ENCODE results near the gene GEMIN2. TPM values are rescaled to one million over a fixed set of nuclear protein-coding genes. Genes with fewer than 3 reads are reported as not detected.

GEMIN2 gene
- total and polyA plus RNA-seq, 2 donors (not counting 3 experiments of a cell fraction or from before 2014, with no cell fraction given) = 14.3 to 19.5 TPM

GRCh38 chr14:39069923-39070322 lies 44.2 kb upstream of the GEMIN2 start:
- POLR2A ChIA-PET = no interaction called here

GRCh38 chr14:39071096-39071495 lies 43.0 kb upstream of the GEMIN2 start:
- ChIA-PET POLR2A (no interaction called here), CTCF (interaction anchor here (1.0 kb wide), 1 partner anchor 15 kb away, joined by 3 read pairs; no protein-coding TSS in a partner anchor)
- H2AFZ ChIP-seq (ENCODE audit: low read depth, low read length) = no peak overlapping the region
- intact Hi-C loops (cut with micrococcal nuclease) = no loop called here
- peaks cover 3% of the 10 kb centered on the region for H4K20me1 ChIP-seq (replicated peaks; ENCODE audit: control insufficient read depth, extremely low read depth, insufficient read depth, low read length)
- peaks cover 3 to 13% of the 10 kb centered on the region in 2 experiments for H3K36me3 ChIP-seq (ENCODE audit: control insufficient read depth in 2 of 2, extremely low read depth in 1 of 2, insufficient read depth in 2 of 2, low read length in 2 of 2)
- no TSS peak for BruUV-seq (replicated peaks)
- no peak overlapping the region for H3K4me2 ChIP-seq (ENCODE audit: insufficient read depth, low read length)
- dilution Hi-C loops (cut with MboI; ENCODE audit: extremely low pct_ligation_motif_present, low sequenced_read_pairs) = no loop called here
- peaks cover 2% of the 10 kb centered on the region for H3K9me1 ChIP-seq (replicated peaks; ENCODE audit: control insufficient read depth, extremely low read depth, insufficient read depth, low read length)
- TF ChIP-seq MAX (IDR thresholded peaks at IDR 0.05; ENCODE audit: insufficient read depth, insufficient read length) (no peak), EZH2 (IDR thresholded peaks at IDR 0.05; ENCODE audit: borderline replicate concordance, low read depth, low read length, severe bottlenecking) (no peak), FOS (IDR thresholded peaks at IDR 0.05; ENCODE audit: borderline replicate concordance, insufficient read depth, low read length) (no peak), MYC (IDR thresholded peaks at IDR 0.05; ENCODE audit: low read depth, low read length) (no peak)
- no peaks in the 10 kb centered on the region for H3K27me3 ChIP-seq (ENCODE audit: control insufficient read depth in 2 of 2, insufficient read depth in 2 of 2, low read length in 2 of 2)
- DNase-seq (ENCODE audit: low read depth, low spot score) (no peak), FAIRE-seq (no peak)
- H3K79me2 ChIP-seq (ENCODE audit: control insufficient read depth, insufficient read depth, low read length) = no peaks in the 10 kb centered on the region
- H3K27ac ChIP-seq (ENCODE audit: insufficient read depth, low read depth, low read length) = no peak overlapping the region
- H3K9me3 ChIP-seq (replicated peaks; ENCODE audit: control insufficient read depth, insufficient read depth, low read length) = no peaks in the 10 kb centered on the region
- H3K9ac ChIP-seq (replicated peaks; ENCODE audit: extremely low read depth, insufficient read depth, low read length) = no peak overlapping the region
- no peaks in the 10 kb centered on the region for H3K4me1 ChIP-seq (ENCODE audit: control insufficient read depth, extremely low read depth, insufficient read depth, low read length)
- no peak overlapping the region for H3K4me3 ChIP-seq (replicated peaks in 1 of 3; ENCODE audit: insufficient read depth in 1 of 3, low read depth in 1 of 3, low read length in 3 of 3)

More at GRCh38 chr14:39069923-39070322, 44.2 kb upstream of the GEMIN2 start:
- no peak for TF ChIP-seq MAX (IDR thresholded peaks at IDR 0.05; ENCODE audit: insufficient read depth, insufficient read length)
- TF ChIP-seq EZH2 (IDR thresholded peaks at IDR 0.05; ENCODE audit: borderline replicate concordance, low read depth, low read length, severe bottlenecking) = no peak
- TF ChIP-seq GATA2 (IDR thresholded peaks at IDR 0.05; ENCODE audit: insufficient read depth, insufficient read length, low read depth, low read length) = no peak
- no peak for TF ChIP-seq MYC (IDR thresholded peaks at IDR 0.05; ENCODE audit: low read depth, low read length)
- TF ChIP-seq JUN (IDR thresholded peaks at IDR 0.05; ENCODE audit: borderline replicate concordance, insufficient read depth, insufficient read length, low read depth) = no peak
- no peak for TF ChIP-seq POLR2AphosphoS5 (IDR thresholded peaks at IDR 0.05; ENCODE audit: insufficient read depth, low read depth, low read length)
- peaks cover 3% of the 10 kb centered on the region for H4K20me1 ChIP-seq (replicated peaks; ENCODE audit: control insufficient read depth, extremely low read depth, insufficient read depth, low read length)
- H3K27ac ChIP-seq (ENCODE audit: insufficient read depth, low read depth, low read length) = no peak overlapping the region
- no peak overlapping the region for H3K9ac ChIP-seq (replicated peaks; ENCODE audit: extremely low read depth, insufficient read depth, low read length)
- no peak overlapping the region for H2AFZ ChIP-seq (ENCODE audit: low read depth, low read length)
- H3K36me3 ChIP-seq (ENCODE audit: control insufficient read depth in 2 of 2, extremely low read depth in 1 of 2, insufficient read depth in 2 of 2, low read length in 2 of 2) = peaks cover 3 to 9% of the 10 kb centered on the region in 2 experiments
- dilution Hi-C loops (cut with MboI; ENCODE audit: extremely low pct_ligation_motif_present, low sequenced_read_pairs) = no loop called here
- H3K79me2 ChIP-seq (ENCODE audit: control insufficient read depth, insufficient read depth, low read length) = no peaks in the 10 kb centered on the region
- no peak overlapping the region for H3K4me3 ChIP-seq (replicated peaks in 1 of 3; ENCODE audit: insufficient read depth in 1 of 3, low read depth in 1 of 3, low read length in 3 of 3)
- BruUV-seq (replicated peaks) = no TSS peak
- CTCF ChIA-PET = no interaction called here
- no peaks in the 10 kb centered on the region for H3K27me3 ChIP-seq (ENCODE audit: control insufficient read depth in 2 of 2, insufficient read depth in 2 of 2, low read length in 2 of 2)
- intact Hi-C loops (cut with micrococcal nuclease) = no loop called here
- H3K9me3 ChIP-seq (replicated peaks; ENCODE audit: control insufficient read depth, insufficient read depth, low read length) = no peaks in the 10 kb centered on the region
- no peak for FAIRE-seq
- H3K9me1 ChIP-seq (replicated peaks; ENCODE audit: control insufficient read depth, extremely low read depth, insufficient read depth, low read length) = peaks cover 2% of the 10 kb centered on the region
- no peaks in the 10 kb centered on the region for H3K4me1 ChIP-seq (ENCODE audit: control insufficient read depth, extremely low read depth, insufficient read depth, low read length)
- DNase-seq (ENCODE audit: low read depth, low spot score) = no peak
- H3K4me2 ChIP-seq (ENCODE audit: insufficient read depth, low read length) = no peak overlapping the region

All from endothelial cell of umbilical vein (primary cell).